ENCODE results near the gene CXCL3. TPM values are rescaled to one million over a fixed set of nuclear protein-coding genes. Genes with fewer than 3 reads are reported as not detected.

Gene CXCL3
- polyA plus RNA-seq, 3 donors = 0.10 to 0.30 (median 0.24) TPM

DNA sequence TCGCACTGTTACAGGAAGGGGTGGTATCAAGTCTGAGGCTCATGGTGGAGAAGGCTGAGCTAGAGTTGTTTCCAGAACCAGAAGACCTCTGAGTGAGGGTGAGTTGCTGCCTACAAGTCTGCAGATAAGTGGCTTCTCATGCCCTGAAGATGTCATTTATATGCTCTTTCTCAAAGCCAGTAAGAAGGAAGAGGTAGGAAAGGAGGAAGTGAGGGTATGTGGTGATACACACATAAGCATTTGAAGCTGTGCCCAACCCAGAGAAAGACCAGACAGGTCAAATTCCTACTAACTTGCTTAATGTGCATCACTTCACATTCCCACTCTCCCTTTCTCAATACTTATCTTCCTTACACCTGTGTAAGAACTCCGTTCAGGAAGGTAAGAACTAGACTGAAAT lies 50.4 kb downstream of the CXCL3 start, which contains the start of gene PPBP:
Gene PPBP (minus strand): TSS at position 130 of the 400 bp plus-strand sequence. CDS start 87 bp downstream, at position 43.
- no peak for DNase-seq (ENCODE audit: extremely low read depth in 1 of 11, low read depth in 9 of 11, low spot score in 4 of 11)

Other genes with a start within 250 kb of the CXCL3 start
- under 1 TPM; 0.12 to 0.14 (median 0.13) TPM for gene CXCL6, start 202.0 kb downstream of the CXCL3 start, polyA plus RNA-seq (ENCODE audit: insufficient read length in 3 of 3)
- gene PF4V1, start 185.4 kb downstream of the CXCL3 start, polyA plus RNA-seq (ENCODE audit: insufficient read length in 3 of 3) = under 1 TPM in 2 of 3 donors, not detected in 1; 0.49 to 0.57 TPM
- under 1 TPM; 0.27 to 0.89 (median 0.55) TPM for gene CXCL1, start 169.3 kb downstream of the CXCL3 start, polyA plus RNA-seq (ENCODE audit: insufficient read length in 3 of 3)
- 1 to 10 TPM; 5.2 to 8.4 (median 7.6) TPM for gene PF4, start 56.7 kb downstream of the CXCL3 start, polyA plus RNA-seq (ENCODE audit: insufficient read length in 3 of 3)
- gene PPBP, start 50.5 kb downstream of the CXCL3 start, polyA plus RNA-seq (ENCODE audit: insufficient read length in 3 of 3) = 10 to 100 TPM; 15.6 to 25.4 (median 22.7) TPM
- gene CXCL5, start 40.0 kb downstream of the CXCL3 start, polyA plus RNA-seq (ENCODE audit: insufficient read length in 3 of 3) = under 1 TPM; 0.11 to 0.17 (median 0.12) TPM
- under 1 TPM; 0.17 to 0.42 (median 0.34) TPM for gene CXCL2, start 60.5 kb upstream of the CXCL3 start, polyA plus RNA-seq (ENCODE audit: insufficient read length in 3 of 3)
- 10 to 100 TPM; 22.0 to 26.7 (median 24.4) TPM for gene MTHFD2L, start 119.4 kb upstream of the CXCL3 start, polyA plus RNA-seq (ENCODE audit: insufficient read length in 3 of 3)